ENCODE measurements around the gene MOB3A. TPM values are rescaled to one million over a fixed set of nuclear protein-coding genes. Genes with fewer than 3 reads are reported as not detected.

Gene MOB3A
- total and polyA plus RNA-seq, 10 of the 15 experiments (the other 5 are each of a cell fraction or from before 2014, with no cell fraction given) = 7.5 to 229 (median 79.4) TPM

DNA sequence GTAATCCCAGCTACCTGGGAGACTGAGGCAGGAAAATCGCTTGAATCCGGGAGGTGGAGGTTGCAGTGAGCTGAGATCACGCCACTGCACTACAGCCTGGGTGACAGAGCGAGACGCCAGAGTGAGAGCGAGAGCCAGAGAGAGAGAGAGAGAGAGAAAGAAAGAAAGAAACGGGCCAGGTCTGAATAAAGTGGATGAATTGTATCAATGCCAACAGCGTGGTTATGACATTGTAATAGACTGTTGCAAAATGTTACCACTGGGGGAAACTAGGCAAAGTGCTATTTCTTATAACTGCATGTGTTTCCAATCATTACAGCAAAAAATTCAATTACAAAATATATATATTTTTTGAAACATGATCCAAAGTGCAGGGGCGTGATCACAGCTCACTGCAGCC lies 68.8 kb downstream of the MOB3A start (continued):
- TF ChIP-seq PKNOX1 (IDR thresholded peaks at IDR 0.05) = no peak

- ATAC-seq (no peak), FAIRE-seq (no peak), DNase-seq (ENCODE audit: low read depth, low spot score) (no peak)
- Histone ChIP-seq H3K9me3 (replicated peaks; ENCODE audit: control insufficient read depth, insufficient read depth, low read length) (no peaks in the 10 kb centered on the region; the same call in 2 of the 3 replicates), H3K4me2 (ENCODE audit: control insufficient read depth, insufficient read depth) (no peak overlapping the region), H2AFZ (ENCODE audit: control insufficient read depth, low read depth, low read length) (no peak overlapping the region), H3K27ac (ENCODE audit: control insufficient read depth, insufficient read depth) (no peak overlapping the region), H3K9ac (ENCODE audit: control insufficient read depth, insufficient read depth, low read length) (no peak overlapping the region), H3K27me3 (replicated peaks in 1 of 2; ENCODE audit: control insufficient read depth in 2 of 2, insufficient read depth in 2 of 2, low read length in 1 of 2) (no peaks in the 10 kb centered on the region), H3K36me3 (ENCODE audit: control insufficient read depth in 2 of 2, insufficient read depth in 2 of 2, low read length in 1 of 2) (no peaks in the 10 kb centered on the region), H3K79me2 (ENCODE audit: control insufficient read depth, insufficient read depth, low read length) (no peaks in the 10 kb centered on the region), H3K4me1 (ENCODE audit: control insufficient read depth, insufficient read depth, low read length) (no peaks in the 10 kb centered on the region), H3K4me3 (no peak overlapping the region), H4K20me1 (ENCODE audit: control insufficient read depth, insufficient read depth) (no peaks in the 10 kb centered on the region)
- TF ChIP-seq HCFC1 (IDR thresholded peaks at IDR 0.05; ENCODE audit: low read length) = no peak
- TF ChIP-seq IKZF2 (IDR thresholded peaks at IDR 0.05) = no peak
- no peak for TF ChIP-seq DPF2 (IDR thresholded peaks at IDR 0.05)
- TF ChIP-seq CBX5 (IDR thresholded peaks at IDR 0.05; ENCODE audit: low read depth) = no peak
- TF ChIP-seq STAT3 (IDR thresholded peaks at IDR 0.05; ENCODE audit: low read depth, low read length) = no peak
- TF ChIP-seq RFX5 (IDR thresholded peaks at IDR 0.05; ENCODE audit: low read depth, low read length) = no peak
- TF ChIP-seq IRF4 (IDR thresholded peaks at IDR 0.05; ENCODE audit: low read depth, low read length) = no peak
- RAD21 ChIA-PET (ENCODE audit: unreplicated experiment) = no interaction called here
- intact Hi-C loops (cut with micrococcal nuclease; ENCODE audit: unreplicated experiment) = no loop called here
- CTCF ChIA-PET = no interaction called here
- SMC1A ChIA-PET (ENCODE audit: uncharacterized antibody, unreplicated experiment) = no interaction called here
- POLR2A ChIA-PET = no interaction called here
- 78% methylated on average over 8 of the region's 10 CpGs for WGBS (ENCODE audit: insufficient coverage, insufficient replicate concordance, low lambda C conversion rate, missing lambda C conversion rate)
- no TSS peak for BruUV-seq (replicated peaks)
- in situ Hi-C loops (cut with MboI) = no loop called here
Measured at GRCh38 chr19:2026770-2027169, 69.4 kb downstream of the MOB3A start.

All from GM12878 (cell line).